HPDE6-E6E7 (cell line): ENCODE measurements around the gene SVIL.
"Not testable (repeated sequence)": the region's sequence is repeated elsewhere in the genome, so short reads cannot be mapped to it uniquely, and the experiment has no call there.

Source experiments
- DNase-seq: peaks from one replicate; pipeline ENCODE4 v3.0.0; 2011; ENCODE audit warnings: missing footprints; ENCODE audit errors: extremely low spot score

Gene SVIL

GRCh38 chr10:29541422-29542210 lies 93.2 kb downstream of the SVIL start:
- no peak for DNase-seq

- DNase-seq: no peak
These were observed 94.8 kb downstream of the SVIL start for GRCh38 chr10:29540016-29540415.

GRCh38 chr10:29539412-29539811 lies 95.4 kb downstream of the SVIL start:
- DNase-seq: no peak

- no peak for DNase-seq
These were observed 97.0 kb downstream of the SVIL start for GRCh38 chr10:29537799-29538198.

- not testable (repeated sequence) for DNase-seq
These were observed 98.1 kb downstream of the SVIL start for GRCh38 chr10:29536691-29537090.

GRCh38 chr10:29535778-29536453 lies 98.9 kb downstream of the SVIL start:
- DNase-seq: no peak

GRCh38 chr10:29535012-29535777 lies 99.6 kb downstream of the SVIL start:
- no peak for DNase-seq

GRCh38 chr10:29534590-29534989 lies 100.2 kb downstream of the SVIL start:
- no peak for DNase-seq

- DNase-seq: no peak
These were observed 101.0 kb downstream of the SVIL start for GRCh38 chr10:29533696-29534285.

GRCh38 chr10:29533046-29533445 lies 101.7 kb downstream of the SVIL start:
- DNase-seq: no peak

- no peak for DNase-seq
These were observed 102.4 kb downstream of the SVIL start for GRCh38 chr10:29532256-29532878.

- DNase-seq: no peak
These were observed 104.4 kb downstream of the SVIL start for GRCh38 chr10:29530112-29530976.

GRCh38 chr10:29529146-29529545 lies 105.6 kb downstream of the SVIL start:
- no peak for DNase-seq

GRCh38 chr10:29525762-29526161 lies 109.0 kb downstream of the SVIL start:
- DNase-seq: no peak

- DNase-seq: no peak
These were observed 110.1 kb downstream of the SVIL start for GRCh38 chr10:29524720-29525119.

GRCh38 chr10:29524294-29524693 lies 110.5 kb downstream of the SVIL start:
- DNase-seq: no peak

- no peak for DNase-seq
These were observed 111.9 kb downstream of the SVIL start for GRCh38 chr10:29522918-29523317.

GRCh38 chr10:29522061-29522855 lies 112.5 kb downstream of the SVIL start:
- no peak for DNase-seq

GRCh38 chr10:29519659-29520058 lies 115.1 kb downstream of the SVIL start:
- no peak for DNase-seq
